GM18861 (cell line): ENCODE measurements around the gene DOK1.
A peak's percentile ranks its signal among the peaks of the same experiment; 100 is the strongest.

Experiments used
- ATAC-seq: cut with Tn5 transposase; IDR thresholded peaks from one replicate; pipeline ENCODE4 v1.9.1; 2021; ENCODE audit not compliant: unreplicated experiment

The DOK1 gene

DNA sequence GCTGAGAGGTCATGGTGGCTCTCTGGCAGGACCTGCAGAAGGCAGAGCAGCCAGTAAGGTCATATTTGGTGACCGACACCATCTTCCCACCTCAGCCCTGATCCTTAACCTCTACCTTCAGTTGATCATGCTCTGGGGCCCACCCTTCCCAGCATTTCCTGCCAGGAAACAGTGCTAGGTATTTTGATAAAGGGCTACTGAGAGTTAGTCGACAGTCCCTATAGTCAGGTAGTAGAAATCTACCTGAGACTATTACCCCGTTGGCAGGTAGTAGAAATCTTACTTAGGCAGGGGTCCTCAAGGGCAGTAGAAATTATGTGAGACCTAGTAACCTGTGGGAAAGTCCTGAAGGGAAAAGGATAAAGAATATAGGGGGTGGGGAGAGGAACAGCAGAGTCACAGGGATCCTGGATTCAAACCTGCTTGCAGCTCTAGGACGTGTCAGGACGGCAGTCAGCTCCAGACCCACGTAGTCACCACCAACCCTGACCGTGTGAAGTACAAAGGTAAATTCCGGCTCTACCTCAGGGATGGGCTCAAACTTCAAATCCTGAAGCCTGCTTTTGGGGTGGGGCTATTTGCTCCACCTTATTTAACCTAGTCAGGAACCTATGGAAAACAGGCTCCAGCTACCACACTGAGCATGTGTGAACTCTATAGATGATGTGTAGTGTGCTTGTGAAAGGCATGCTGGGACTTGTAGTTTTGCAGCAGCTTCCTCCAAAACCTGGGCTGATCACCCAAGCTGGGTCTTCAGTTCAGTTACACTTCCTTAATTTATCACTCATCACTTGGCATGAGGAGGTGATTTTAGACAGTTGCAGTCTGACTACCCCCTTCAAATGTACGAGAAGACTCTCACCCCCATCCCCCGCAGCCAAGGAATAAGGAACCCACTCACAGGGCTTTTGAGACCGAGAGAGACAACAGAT is 28.5 kb upstream of the DOK1 start, which contains the start of gene DQX1:
DQX1 (minus strand) TSS at position 515 of the 932 bp plus-strand sequence; CDS start at position 13, 502 bp downstream.
- no peak for ATAC-seq

DNA sequence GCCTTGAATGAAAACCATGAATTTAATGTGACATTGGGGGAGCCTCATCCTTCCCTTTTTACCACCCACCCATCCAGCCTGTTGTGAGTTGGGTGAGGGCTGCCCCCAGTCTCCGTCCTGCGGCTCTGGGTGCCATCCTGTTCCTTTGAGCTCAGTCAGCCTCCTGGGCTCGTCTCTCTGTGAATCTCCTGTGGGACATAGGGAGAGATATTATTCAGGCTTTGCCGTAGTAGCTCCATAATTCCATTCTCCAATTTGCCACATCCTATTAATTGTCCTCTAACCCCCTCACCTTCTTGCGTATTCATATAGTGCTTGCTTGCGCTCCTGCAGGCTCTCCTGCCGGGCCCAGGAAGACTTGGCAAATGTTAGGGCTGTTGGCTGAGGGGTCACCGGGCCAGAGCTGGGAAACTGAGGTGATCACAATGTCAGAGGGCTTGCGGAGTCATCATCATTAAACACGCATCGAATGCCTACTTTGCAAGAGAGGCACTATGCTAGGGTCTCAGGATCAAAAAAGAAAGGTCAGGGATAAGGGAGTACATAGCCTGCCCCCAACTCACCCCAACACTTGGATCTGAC is 27.8 kb upstream of the DOK1 start:
- ATAC-seq = no peak

- ATAC-seq = no peak
These were observed 26.8 kb upstream of the DOK1 start for GRCh38 chr2:74527741-74528140.

DNA sequence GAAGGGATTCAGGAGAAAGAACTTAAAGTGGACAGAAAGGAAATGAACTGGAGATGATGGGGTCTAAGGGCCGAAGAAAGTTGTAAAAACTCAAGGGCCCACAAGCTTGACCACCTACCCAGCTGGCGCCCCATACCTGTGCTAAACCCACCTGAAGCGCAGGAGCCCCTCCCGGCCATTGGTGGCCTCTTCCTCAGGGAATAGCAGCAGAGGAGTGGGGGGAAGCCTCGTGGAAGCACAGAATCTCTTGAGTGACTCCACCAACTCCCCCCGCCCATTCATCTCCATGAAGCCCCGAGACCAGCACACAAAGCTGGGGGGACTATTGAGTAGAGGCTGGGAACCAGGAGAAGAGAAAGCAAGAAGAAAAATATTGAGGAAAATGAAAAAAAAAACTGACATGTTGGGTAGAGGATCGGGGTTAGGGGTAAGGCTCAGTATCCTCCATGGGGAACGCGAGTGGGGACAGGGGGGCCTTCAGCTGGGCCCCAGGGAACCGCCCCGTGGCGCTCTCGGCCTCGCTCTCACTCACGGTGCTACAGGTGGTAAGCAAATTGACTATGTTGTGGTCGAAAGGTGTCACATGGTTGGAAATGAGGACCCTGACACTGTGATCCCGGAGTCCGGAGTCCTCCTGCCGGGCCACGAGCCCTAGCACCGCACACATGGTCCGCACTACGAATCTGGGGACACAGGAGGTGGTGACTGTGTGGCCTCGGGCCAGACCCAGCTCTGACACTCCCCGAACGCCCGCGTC is 25.7 kb upstream of the DOK1 start:
- ATAC-seq = peak; percentile 6

- ATAC-seq = peak; percentile 66
These were observed 24.9 kb upstream of the DOK1 start, which contains the start of the genes AUP1 and HTRA2 for GRCh38 chr2:74529357-74530238. Gene AUP1 (minus strand): TSS chr2:74529706. CDS start chr2:74529629, 77 bp downstream. Gene HTRA2 (plus strand): TSS chr2:74529933. CDS start chr2:74530007, 74 bp downstream.

GRCh38 chr2:74530239-74531187 is 24.0 kb upstream of the DOK1 start:
- ATAC-seq = peak; percentile 32

GRCh38 chr2:74531666-74532065 is 22.9 kb upstream of the DOK1 start:
- ATAC-seq = no peak

DNA sequence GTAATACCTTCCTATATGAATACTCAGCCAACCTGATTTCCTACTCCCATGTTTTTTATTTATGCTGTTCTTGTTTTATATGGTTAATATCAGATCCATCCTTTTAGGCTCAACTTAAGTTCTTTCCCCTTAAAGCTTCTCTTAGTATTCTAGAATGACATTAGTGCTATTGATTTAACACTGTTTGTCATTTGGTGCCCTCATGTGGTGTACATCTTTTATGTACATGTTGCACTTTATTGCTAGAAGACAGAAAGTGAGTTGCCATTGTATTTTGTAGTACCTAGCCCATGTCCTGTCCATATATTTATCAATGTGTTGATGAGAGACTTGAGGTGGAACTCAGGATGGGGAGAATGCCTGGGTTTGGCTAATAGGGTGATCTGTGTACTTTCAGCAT is 22.3 kb upstream of the DOK1 start:
- ATAC-seq = no peak

DNA sequence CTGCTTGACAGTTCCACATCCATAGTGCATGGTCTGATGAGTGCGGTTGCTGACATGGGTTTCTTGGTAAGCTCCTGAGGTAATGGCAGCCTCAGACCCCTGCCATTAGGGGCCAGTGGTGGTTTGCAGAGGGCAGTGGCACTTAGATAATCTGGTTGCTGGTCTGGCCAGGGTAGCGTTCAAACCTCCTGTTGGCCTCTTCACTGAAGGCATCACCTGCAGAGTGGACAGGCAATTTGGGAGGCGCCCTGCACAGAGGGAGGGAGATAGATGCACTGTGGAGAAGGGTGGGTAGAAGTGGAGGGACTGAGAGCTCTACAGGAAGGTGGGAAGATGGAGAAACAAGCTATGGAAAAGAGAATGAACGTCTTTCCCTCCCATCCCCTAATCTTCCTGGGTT is 21.1 kb upstream of the DOK1 start:
- no peak for ATAC-seq

DNA sequence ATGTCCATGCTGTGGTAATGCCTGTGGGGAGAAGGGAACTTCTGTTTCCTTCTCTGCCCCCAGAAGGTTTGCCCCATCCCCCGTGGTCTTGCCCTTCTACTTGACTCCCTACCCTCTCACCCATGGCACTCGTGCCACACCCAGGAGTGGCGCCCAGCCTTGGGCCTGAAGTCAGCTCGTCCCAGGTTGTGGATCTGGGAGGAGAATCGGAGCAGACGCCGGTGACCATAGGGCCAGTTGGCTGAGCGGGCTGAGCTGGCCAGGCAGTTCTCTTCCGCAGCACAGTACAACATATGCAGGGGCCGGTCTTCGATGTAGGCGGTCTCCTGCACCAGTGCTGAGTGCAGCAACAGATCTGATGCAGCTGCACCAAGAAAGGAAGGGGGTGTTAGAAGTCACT is 20.1 kb upstream of the DOK1 start:
- ATAC-seq = no peak

GRCh38 chr2:74535440-74535965 is 19.0 kb upstream of the DOK1 start:
- no peak for ATAC-seq

DNA sequence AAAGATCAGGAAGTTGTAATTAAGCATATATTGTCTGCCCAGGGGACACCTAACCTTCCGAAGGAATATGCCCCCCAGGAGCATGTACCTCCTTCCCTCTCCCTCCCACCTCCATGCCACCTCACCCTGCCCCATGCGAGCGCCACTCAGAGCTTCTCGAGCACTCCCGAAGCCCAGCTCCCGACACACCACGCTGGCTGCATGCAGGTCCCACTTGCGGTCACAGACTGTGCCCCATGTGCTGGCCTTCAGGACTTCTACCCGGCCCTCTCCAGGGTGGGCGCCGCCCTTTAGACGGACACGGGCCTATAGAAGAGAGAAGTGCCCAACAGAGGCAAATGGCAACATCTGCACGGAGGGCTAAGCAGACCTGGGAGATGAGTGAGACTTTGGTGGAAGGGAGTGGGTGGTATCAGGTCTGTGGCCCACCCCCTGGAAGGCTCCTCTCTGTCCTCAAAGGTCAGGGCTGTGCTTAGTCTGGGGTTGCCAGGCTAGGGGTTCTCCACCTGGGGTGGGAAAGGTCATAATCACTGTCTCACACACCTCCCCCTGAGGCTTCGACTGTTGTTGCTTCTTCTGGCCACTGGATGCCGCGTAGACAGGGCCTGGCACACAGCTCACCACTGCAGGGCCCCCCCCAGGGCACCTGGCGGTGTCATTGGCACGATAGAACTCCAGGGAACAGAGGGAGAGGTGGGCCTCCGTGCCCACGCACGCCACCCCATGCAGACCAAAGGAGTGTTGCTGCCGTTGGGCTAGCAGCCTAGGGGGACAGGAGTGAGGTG is 18.2 kb upstream of the DOK1 start:
- ATAC-seq = no peak

DNA sequence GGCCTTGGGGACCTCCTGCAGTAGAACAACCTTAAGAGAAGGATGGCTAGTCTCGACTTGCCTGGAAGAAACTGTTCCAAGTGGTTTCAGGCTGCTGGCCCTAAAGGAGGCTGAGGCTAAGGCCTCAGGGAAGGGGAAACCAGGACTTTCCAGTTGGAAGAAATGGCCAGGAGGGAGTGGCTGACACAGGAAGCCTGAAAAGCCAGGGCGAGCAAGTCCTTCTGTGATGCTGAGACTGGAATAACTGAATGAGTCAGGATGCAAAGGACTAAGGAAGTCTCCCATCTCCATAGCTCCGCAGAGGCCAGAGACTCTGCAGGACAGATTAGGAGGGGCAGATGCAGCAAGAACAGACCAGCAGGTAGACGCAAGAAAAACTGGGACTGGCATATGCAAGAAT is 17.4 kb upstream of the DOK1 start:
- no peak for ATAC-seq

DNA sequence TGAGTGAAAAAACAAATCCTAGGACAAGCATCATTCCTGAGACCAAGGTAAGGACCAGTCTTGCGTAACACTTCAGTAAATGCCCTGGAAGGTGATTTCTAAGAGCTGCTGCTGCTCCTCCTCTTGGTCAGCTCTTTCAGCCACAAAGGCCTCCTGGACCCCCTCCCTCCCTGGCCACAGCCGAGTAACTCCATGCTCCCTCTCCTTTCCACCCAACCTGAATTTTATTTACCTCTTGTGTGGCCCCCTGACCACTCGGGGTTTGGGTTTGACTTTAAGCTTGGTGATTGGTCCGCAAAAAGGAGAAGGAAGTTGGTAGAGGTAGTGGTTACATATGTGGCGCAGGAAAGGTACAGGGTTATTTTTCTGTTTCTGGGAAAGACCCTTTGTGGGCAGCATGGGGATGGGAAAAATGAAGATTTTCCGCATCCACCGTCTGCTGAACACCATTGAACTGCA is 15.6 kb upstream of the DOK1 start:
- no peak for ATAC-seq

GRCh38 chr2:74540291-74540690 is 14.2 kb upstream of the DOK1 start:
- no peak for ATAC-seq

- ATAC-seq = no peak
These were observed 11.5 kb upstream of the DOK1 start for GRCh38 chr2:74542978-74543377.

GRCh38 chr2:74544634-74545033 is 9.9 kb upstream of the DOK1 start:
- ATAC-seq = no peak

DNA sequence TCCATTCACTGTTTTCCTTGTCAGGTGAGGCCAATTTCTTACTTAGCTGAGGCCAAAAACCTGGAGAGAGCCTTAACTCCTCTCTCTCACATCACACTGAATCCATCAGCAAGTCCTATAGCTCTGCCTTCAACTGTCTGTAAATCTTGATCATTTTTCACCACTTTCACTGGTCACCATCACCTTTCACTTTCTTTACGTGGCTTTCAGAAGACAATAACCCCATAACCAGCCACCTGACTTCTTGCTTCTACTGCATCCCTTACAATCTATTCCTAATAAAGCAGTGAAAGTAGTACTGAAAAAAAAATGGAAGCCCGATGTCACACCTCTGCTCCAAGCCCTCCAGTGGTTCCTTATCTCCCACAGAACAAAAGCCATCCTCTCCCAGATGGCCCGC is 8.5 kb upstream of the DOK1 start:
- ATAC-seq = no peak
